ENCODE data around the gene CTDSP1.

The CTDSP1 gene

GRCh38 chr2:218427741-218428140, 28.1 kb downstream of the CTDSP1 start:
- no peak for DNase-seq

- DNase-seq, result no peak
These were observed 29.3 kb downstream of the CTDSP1 start for GRCh38 chr2:218428846-218429558.

GRCh38 chr2:218429911-218430692, 30.4 kb downstream of the CTDSP1 start:
- no peak for DNase-seq

GRCh38 chr2:218430721-218431120, 31.1 kb downstream of the CTDSP1 start:
- DNase-seq, result no peak

GRCh38 chr2:218431878-218432277, 32.2 kb downstream of the CTDSP1 start:
- DNase-seq, result no peak

GRCh38 chr2:218432676-218433365, 33.2 kb downstream of the CTDSP1 start:
- no peak for DNase-seq

- no peak for DNase-seq
These were observed 34.8 kb downstream of the CTDSP1 start for GRCh38 chr2:218434456-218434855.

- no peak for DNase-seq
These were observed 35.6 kb downstream of the CTDSP1 start for GRCh38 chr2:218435003-218435982.

- no peak for DNase-seq
These were observed 37.3 kb downstream of the CTDSP1 start for GRCh38 chr2:218436992-218437391.

GRCh38 chr2:218437969-218438368, 38.3 kb downstream of the CTDSP1 start:
- DNase-seq, result no peak

GRCh38 chr2:218438596-218438995, 38.9 kb downstream of the CTDSP1 start:
- DNase-seq, result no peak

GRCh38 chr2:218444692-218445357, 45.2 kb downstream of the CTDSP1 start:
- no peak for DNase-seq

- DNase-seq, result no peak
These were observed 45.9 kb downstream of the CTDSP1 start for GRCh38 chr2:218445602-218446001.

- DNase-seq, result no peak
These were observed 46.9 kb downstream of the CTDSP1 start for GRCh38 chr2:218446547-218446946.

GRCh38 chr2:218447072-218447471, 47.4 kb downstream of the CTDSP1 start:
- DNase-seq, result no peak

- no peak for DNase-seq
These were observed 49.3 kb downstream of the CTDSP1 start for GRCh38 chr2:218448934-218449333.

GRCh38 chr2:218452079-218452478, 52.4 kb downstream of the CTDSP1 start:
- DNase-seq, result no peak
